Astrocyte (in vitro differentiated cells and primary cell): Measurements from ENCODE around the gene PACRG.

Experiments
- CTCF ChIP-seq: IDR thresholded peaks from 2 replicates; pipeline ENCODE4 v1.5.1; 2011; ENCODE audit warnings: low read depth, mild to moderate bottlenecking, inconsistent platforms, low read length, moderate library complexity; ENCODE audit not compliant: insufficient read depth
- EZH2 ChIP-seq: IDR thresholded peaks from 2 replicates; pipeline ENCODE4 v1.6.1; 2012; ENCODE audit warnings: mild to moderate bottlenecking, low read length, inconsistent platforms; ENCODE audit not compliant: insufficient read depth

GRCh38 chr6:163325390-163325784, 597.6 kb downstream of the PACRG start:
- no peak for TF ChIP-seq CTCF
- TF ChIP-seq EZH2 = no peak
